ENCODE results near the gene PTH2.
"Not testable (repeated sequence)": the region's sequence is repeated elsewhere in the genome, so short reads cannot be mapped to it uniquely, and the experiment has no call there.

GRCh38 chr19:49373174-49373573 is 50.1 kb downstream of the PTH2 start:
- TF ChIP-seq CTCF (IDR thresholded peaks at IDR 0.05; ENCODE audit: extremely low read depth in 1 of 2, insufficient read depth in 1 of 2, low read depth in 1 of 2, low read length in 2 of 2); JUN (IDR thresholded peaks at IDR 0.05; ENCODE audit: borderline replicate concordance, insufficient read depth, insufficient read length, low read depth): not testable (repeated sequence)
